HEK293T (cell line): Measurements from ENCODE around the gene C1GALT1.

Source experiments
- ARNT ChIP-seq: fragments of 450-650 bp; IDR thresholded peaks from 2 replicates; pipeline ENCODE4 v1.6.1; 2017; ENCODE audit warnings: mild to moderate bottlenecking
- ELF4 ChIP-seq: fragments of 450-650 bp; IDR thresholded peaks from 2 replicates; pipeline ENCODE4 v1.6.1; 2017; ENCODE audit warnings: antibody characterized with exemption
- FOXM1 ChIP-seq: fragments of 450-650 bp; IDR thresholded peaks from 2 replicates; pipeline ENCODE4 v1.6.1; 2017; ENCODE audit warnings: mild to moderate bottlenecking, borderline replicate concordance
- SP1 ChIP-seq: fragments of 450-650 bp; IDR thresholded peaks from 2 replicates; pipeline ENCODE4 v1.6.1; 2017
- SUZ12 ChIP-seq: fragments of 450-650 bp; IDR thresholded peaks from 2 replicates; pipeline ENCODE4 v1.6.1; 2016; ENCODE audit warnings: mild to moderate bottlenecking
- TF ChIP-seq, protein P1 (sequence below): fragments of 450-650 bp; IDR thresholded peaks from 2 replicates; pipeline ENCODE4 v1.6.1; 2016

DNA sequence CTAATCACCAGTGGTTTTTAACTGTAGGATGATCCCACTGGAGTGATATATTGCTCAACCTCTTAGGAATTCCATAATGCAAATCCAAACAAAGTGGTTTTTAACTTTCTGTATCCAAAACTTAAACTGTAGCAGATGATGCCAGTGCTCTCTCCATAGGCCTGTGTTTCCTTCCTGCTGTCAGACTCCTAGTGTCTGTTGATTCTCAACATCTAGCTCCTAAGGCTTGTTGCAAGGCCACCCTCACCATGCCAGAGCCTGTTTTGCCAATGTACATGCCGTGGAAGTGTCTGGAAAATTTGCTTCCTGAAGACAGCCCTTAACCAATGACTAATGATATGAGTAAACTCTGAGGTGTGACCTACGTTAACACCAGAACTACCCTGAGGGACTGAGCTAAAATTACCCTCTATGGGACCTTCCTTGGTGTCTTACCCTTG, 39.3 kb downstream of the C1GALT1 start:
- no peak for TF ChIP-seq FOXM1
- TF ChIP-seq ARNT = no peak
- TF ChIP-seq ELF4 = no peak
- TF ChIP-seq, protein P1, sequence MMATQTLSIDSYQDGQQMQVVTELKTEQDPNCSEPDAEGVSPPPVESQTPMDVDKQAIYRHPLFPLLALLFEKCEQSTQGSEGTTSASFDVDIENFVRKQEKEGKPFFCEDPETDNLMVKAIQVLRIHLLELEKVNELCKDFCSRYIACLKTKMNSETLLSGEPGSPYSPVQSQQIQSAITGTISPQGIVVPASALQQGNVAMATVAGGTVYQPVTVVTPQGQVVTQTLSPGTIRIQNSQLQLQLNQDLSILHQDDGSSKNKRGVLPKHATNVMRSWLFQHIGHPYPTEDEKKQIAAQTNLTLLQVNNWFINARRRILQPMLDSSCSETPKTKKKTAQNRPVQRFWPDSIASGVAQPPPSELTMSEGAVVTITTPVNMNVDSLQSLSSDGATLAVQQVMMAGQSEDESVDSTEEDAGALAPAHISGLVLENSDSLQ = no peak
- no peak for TF ChIP-seq SUZ12
- TF ChIP-seq SP1 = no peak
